Fibroblast of the aortic adventitia (primary cell): Measurements from ENCODE around the gene PRPS2. TPM values are rescaled to one million over a fixed set of nuclear protein-coding genes. Genes with fewer than 3 reads are reported as not detected.

Experiments used
- DNase-seq: peaks from one replicate; pipeline ENCODE4 v3.0.0-alpha.2; 2010; ENCODE audit warnings: low read depth
- H3K4me3 ChIP-seq: 2 replicates; pipeline ENCODE4 v1.5.1; 2011; ENCODE audit warnings: low read depth, mild to moderate bottlenecking, control low read depth, low read length, moderate library complexity
- CTCF ChIP-seq: IDR thresholded peaks from 2 replicates; pipeline ENCODE4 v1.5.1; 2011; ENCODE audit warnings: mild to moderate bottlenecking, low read length, control low read depth, inconsistent platforms; ENCODE audit not compliant: insufficient read depth
- total RNA-seq: library from RNA; depleted of rRNA; stranded (reverse); fragments of >200 nt; gene quantifications from 2 replicates; pipeline ENCODE4 v1.2.3, GENCODE V29; 2012; ENCODE audit warnings: low replicate concordance

PRPS2 gene
- total RNA-seq, 1 donor = 37.7 TPM

- no peak for TF ChIP-seq CTCF
- no peak for DNase-seq
- no peak overlapping the region for H3K4me3 ChIP-seq
These were observed 33.7 kb downstream of the PRPS2 start for GRCh38 chrX:12824944-12825343.

GRCh38 chrX:12825801-12826200 is 34.6 kb downstream of the PRPS2 start:
- DNase-seq = no peak
- H3K4me3 ChIP-seq = no peak overlapping the region
- TF ChIP-seq CTCF = no peak

GRCh38 chrX:12843061-12843667 is 52.0 kb downstream of the PRPS2 start:
- no peak overlapping the region for H3K4me3 ChIP-seq
- DNase-seq = no peak
- no peak for TF ChIP-seq CTCF

GRCh38 chrX:12843668-12844279 is 52.6 kb downstream of the PRPS2 start:
- no peak for DNase-seq
- no peak overlapping the region for H3K4me3 ChIP-seq
- no peak for TF ChIP-seq CTCF

- TF ChIP-seq CTCF = no peak
- no peak overlapping the region for H3K4me3 ChIP-seq
- DNase-seq = no peak
These were observed 53.1 kb downstream of the PRPS2 start for GRCh38 chrX:12844319-12844718.

GRCh38 chrX:12865359-12865758 is 74.1 kb downstream of the PRPS2 start:
- TF ChIP-seq CTCF = no peak

More at GRCh38 chrX:12865359-12865758, 74.1 kb downstream of the PRPS2 start:
- DNase-seq = peak; percentile 12
- H3K4me3 ChIP-seq = no peak overlapping the region
